DMS153 (cell line): ENCODE data around the gene TMCC2.

Source experiments
- DNase-seq: peaks from one replicate; lab custom pipeline; 2025; lab: John Stamatoyannopoulos, UW

Gene TMCC2

DNA sequence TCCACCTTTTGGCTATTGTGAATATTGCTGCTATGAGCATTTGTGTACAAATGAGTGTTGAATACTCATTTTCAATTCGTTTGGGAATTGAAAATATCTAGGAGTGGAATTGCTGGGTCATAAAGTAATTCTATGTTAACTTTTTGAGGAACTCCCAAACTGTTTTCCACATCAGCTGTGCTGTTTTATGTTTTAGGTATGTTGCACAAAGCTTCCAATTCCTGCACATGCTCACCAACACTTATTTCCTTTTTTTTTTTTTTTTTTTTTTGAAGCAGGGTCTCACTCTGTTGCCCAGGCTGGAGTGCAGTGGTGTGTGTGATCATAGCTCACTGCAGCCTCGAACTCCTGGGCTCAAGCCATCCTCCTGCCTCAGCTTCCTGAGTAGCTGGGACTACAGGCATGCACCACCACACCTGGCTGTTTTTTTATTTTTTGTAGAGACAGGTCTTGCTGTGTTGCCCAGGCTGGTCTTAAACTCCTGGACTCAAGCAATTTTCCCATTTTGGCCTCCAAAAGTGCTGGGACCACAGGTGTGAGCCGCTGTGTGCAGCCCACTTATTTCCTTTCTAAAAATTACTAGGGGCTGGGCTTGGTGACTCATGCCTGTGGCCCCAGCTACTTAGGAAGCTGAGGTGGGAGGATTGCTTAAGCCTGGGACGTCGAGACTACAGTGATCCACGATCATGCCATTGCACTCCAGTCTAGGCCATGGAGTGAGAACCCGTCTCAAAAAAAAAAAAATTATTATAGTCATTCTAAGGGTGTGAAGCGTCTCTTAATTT lies 33.4 kb downstream of the TMCC2 start:
- no peak for DNase-seq

DNA sequence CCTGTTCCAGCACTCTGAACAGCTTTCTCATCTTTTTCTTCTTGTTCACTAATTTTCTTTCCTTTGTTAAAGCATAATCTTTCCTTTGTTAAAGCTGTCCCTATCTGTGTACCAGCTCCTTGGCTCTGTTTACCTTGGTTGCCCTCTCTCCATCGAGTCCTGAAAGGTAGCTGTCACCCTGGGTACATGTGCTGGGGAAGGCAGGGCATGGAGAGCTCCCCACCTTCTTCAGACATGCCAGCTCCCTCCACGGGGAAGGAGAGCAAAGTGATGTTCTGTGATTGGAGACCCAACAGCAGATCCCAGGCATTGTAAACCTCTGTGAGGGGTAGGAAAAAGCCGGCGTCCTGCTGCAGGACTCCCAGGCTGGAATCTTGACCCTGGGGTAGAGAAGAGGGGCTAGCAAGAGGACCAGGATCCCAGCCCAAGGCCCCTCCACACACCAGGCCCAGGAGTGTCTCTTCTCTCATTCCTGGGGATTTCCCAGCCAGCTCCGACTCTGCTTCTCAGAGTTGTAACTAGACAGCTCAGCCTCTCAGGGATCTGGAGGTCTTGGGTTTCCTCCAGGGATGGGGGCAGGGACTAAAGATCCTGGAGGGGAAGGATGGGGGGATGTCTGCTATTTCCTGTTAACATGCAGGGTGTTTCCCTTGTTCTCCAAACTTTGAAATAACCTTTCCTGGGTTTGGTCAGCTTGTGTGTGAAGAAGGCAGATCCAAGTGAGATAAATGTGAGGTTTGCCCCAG lies 34.4 kb downstream of the TMCC2 start:
- DNase-seq = no peak

DNA sequence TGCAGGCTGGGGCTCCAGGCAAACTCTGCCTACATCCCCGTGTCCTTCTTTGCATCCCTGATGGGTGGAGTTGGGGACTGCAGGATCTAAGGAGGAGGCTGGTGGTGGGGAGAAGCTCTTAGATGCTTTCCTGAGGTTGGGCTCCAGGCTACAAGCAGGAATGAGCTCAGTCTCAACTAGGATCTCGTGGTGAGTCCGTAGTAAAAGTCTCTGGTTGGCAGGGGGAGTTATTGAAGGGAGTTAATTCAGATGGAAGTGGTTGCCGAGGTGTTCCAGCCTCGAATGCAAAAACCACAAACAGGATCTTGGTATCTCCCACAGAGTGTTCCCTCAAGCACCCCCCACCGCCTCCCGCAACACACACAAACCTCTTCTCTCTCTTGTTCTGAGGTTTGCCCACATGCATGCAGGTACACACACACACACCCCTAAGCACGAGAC lies 35.0 kb downstream of the TMCC2 start:
- no peak for DNase-seq

GRCh38 chr1:205263580-205264190 lies 35.9 kb downstream of the TMCC2 start:
- no peak for DNase-seq

DNA sequence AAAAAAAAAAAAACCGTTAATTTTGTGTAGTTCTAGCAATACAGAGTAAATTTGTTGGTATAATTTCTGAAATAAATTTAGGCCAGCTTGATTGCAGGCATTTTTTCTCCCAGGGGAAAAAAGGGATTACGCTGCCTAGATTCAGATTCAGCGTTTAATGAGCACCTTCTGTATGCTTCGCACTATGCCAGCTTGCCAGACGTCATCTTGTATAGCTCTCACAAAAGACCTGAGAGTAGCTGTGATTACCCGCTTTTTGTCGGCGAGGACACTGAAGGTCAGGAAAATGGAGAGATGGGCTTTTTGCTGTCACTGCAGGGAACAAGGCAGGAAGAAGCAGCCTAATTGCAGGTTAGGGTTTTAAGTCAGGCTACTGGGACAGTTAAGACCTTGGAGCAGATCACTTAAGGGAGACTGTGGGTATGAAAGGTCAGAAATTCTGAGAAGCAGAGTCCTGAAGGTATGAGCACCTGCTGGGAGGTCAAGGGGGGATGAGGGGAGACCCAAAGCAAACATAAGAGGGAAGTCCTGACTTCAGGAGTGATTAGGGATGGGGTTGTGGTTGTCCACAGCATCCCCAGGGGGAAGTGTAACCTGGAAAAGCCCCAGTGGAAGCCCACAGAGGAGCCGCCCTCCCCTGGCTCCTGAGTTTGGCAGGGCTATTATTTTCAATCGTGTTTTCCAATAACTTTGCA lies 39.0 kb downstream of the TMCC2 start:
- no peak for DNase-seq

GRCh38 chr1:205267306-205267902 lies 39.7 kb downstream of the TMCC2 start:
- no peak for DNase-seq

DNA sequence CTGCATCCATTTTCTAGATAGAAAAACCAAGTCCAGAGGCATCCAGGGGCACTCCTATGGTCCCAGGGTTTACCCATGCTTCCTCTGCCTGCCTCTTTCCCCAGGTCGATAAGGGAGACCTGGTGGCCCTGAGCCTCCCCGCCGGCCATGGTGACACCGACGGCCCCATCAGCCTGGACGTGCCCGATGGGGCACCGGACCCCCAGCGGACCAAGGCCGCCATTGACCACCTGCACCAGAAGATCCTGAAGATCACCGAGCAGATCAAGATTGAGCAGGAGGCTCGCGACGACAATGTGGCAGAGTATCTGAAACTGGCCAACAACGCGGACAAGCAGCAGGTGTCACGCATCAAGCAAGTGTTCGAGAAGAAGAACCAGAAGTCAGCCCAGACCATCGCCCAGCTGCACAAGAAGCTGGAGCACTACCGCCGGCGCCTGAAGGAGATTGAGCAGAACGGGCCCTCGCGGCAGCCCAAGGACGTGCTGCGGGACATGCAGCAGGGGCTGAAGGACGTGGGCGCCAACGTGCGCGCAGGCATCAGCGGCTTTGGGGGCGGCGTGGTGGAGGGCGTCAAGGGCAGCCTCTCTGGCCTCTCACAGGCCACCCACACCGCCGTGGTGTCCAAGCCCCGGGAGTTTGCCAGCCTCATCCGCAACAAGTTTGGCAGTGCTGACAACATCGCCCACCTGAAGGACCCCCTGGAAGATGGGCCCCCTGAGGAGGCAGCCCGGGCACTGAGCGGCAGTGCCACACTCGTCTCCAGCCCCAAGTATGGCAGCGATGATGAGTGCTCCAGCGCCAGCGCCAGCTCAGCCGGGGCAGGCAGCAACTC lies 41.3 kb downstream of the TMCC2 start:
- no peak for DNase-seq

- no peak for DNase-seq
Measured at GRCh38 chr1:205269711-205270110, 42.0 kb downstream of the TMCC2 start.

DNA sequence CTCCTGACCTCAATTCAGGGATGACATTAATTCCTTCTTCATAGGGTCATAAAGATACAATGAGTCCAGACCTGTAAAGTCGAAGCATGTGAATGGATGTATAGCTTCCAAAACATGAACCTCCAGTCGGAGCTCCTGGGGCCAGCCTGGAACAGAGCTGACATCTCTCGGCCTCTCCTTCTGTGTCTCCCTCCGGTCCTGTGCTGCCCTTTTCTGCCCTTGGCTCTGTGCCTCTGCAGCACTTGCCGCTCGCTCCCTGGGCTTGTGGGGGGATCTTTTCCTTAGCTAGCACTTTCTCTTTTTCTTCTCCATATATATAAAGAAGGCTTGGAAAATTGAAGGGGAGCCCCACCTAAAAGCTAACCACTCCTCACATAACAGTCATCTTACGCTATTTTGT lies 42.5 kb downstream of the TMCC2 start:
- no peak for DNase-seq

DNA sequence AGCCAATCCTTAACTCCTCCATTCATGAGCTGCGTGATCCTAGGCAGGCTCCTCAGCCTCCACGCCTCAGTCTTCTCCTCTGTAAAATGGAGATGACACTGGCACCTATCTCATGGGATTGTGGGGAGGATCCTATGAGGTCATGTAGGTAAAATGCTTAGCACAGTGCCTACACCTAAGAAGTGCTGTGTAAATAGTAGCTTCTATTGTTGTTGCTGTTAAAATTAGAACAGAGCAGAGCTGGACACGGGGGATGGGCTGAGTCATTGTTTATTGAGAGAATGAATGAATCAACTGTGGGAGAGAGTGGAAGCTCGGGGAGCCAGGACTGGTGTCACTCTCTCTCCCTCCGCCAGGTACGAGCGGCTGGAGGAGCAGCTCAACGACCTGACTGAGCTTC lies 43.0 kb downstream of the TMCC2 start:
- DNase-seq = peak; percentile 81

DNA sequence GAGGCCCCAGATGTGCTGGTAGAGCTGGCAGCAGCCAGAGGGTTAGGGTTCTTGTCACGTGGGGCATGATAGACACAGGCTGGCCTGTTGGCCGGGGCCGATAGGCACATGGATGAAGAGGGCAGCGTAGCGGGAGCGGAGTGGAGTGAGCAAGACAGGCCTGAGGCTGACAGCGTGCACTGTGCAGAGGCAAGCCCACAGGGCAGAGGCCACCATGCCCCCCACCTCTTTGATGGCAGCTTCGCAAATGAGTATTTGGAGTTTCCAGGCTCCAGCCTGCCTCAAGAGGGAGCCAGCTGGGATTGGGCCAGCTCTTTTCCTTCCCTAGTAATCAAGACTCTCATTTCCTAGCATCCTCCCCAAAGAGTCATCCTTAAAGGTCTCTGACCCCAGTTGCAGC lies 43.5 kb downstream of the TMCC2 start:
- no peak for DNase-seq

DNA sequence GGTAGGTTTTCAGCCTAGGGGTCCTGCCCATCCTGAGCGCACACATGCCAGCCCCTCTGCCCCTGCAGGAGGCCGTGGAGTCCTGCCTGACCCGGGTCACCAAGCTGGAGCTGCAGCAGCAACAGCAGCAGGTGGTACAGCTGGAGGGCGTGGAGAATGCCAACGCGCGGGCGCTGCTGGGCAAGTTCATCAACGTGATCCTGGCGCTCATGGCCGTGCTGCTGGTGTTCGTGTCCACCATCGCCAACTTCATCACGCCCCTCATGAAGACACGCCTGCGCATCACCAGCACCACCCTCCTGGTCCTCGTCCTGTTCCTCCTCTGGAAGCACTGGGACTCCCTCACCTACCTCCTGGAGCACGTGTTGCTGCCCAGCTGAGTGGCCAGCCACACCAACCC lies 44.0 kb downstream of the TMCC2 start:
- no peak for DNase-seq

GRCh38 chr1:205272536-205272935 lies 44.8 kb downstream of the TMCC2 start:
- DNase-seq = peak; percentile 23

DNA sequence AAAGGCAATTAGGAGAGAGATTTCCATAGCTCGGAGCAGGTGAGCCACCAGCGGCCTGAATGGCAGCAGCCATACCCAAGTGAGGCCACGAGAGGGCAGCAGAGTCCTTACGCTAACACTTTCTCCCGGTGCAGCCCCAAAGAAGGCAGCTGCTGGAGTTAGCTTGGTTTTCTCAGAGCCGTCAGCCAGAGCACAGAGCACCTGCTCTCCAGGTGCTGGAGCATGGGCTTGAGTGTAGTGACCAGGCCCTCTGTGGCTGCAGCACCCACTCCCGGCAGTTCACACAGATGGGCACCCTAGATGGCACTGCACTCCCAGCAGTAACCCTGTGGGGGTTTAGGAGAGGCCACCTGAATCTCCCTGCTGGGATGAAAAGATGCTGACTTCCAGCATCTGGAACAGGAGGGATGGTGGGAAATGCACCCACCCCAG lies 45.8 kb downstream of the TMCC2 start:
- DNase-seq = peak; percentile 85

- peak; percentile 25 for DNase-seq
Measured at GRCh38 chr1:205274041-205274691, 46.4 kb downstream of the TMCC2 start.

DNA sequence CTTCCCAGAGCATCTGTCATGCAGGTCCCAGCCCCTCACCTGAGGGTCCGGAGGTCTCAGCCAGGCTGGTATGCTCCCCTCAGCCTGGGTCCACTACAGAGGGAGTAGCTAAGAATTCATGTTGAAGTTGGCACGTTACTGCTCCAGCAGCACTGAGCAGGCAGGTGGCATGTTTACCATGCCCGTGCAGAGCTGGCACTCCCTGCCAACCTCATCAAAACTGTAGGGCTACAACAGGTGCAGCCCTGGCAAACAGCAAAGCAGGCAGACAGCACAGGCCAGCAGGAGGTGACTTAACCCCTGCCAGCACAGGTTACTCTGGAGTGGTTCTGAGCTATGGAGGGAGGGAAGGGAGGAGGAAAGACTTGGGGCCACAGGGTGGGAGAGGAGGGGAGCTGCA lies 47.4 kb downstream of the TMCC2 start:
- peak; percentile 93 for DNase-seq

DNA sequence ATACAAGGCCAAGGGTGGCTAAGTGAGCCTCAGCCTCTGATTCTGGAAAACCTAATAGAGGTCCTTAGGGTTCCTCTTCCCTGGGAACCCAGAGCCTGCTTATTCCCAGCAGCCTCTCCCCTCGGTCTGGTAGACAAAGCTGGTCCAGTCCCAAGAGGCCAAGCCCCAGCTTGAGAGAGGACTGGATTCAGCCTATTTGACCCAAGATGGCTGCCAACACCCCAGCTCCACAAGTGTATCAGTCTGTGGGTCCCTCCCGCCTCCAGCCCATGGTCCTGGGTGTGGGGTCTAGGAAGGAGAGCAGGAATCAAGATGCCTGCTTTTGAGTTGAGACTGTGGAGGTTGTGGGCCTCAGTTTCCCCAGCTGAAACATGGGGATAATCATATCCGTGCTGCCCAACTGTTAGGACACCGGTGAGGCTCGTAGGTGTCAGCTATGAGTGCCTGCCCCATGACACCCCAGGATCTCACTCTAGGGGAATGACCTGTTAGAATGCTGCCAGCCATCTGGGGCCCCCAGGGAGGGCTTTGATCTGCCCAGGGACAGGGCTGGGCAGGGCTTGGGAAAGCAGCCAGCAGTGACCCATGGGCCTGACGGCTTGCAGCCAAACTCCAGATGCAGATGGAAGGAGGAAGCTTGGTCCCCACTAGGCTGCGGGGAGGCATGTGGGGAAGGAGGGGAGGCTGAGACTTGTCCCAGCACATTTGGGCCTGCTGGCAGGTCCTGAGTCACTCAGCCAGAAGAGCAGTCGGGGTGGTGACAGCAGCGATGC lies 48.4 kb downstream of the TMCC2 start:
- no peak for DNase-seq

DNA sequence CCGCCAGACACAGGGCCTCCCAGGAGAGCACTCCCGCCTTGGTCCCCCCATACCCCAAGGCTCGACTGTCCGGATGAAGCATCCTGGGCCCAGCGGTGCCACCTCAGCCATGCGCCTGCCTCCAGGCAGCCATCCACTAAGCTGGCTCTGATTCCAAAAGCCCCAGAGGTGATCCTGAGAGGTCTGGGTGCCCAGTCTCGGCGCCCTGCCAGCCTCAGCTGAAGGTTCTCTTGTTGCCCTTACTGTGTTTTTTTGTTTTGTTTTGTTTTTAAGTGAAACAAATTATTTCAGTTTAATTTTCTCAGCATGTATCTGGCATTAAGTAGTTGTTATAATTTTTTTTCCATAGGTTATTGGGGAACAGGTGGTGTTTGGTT lies 48.9 kb downstream of the TMCC2 start:
- no peak for DNase-seq

- no peak for DNase-seq
Measured at GRCh38 chr1:205279986-205280385, 52.2 kb downstream of the TMCC2 start.
